Natural killer cell (primary cell): Measurements from ENCODE around the gene CREB1. TPM values are rescaled to one million over a fixed set of nuclear protein-coding genes. Genes with fewer than 3 reads are reported as not detected.

Experiments used
- ATAC-seq, 3 donors: fragments of 150-1000 bp in 2 of 3; fragments of 200-7000 bp in 1 of 3; cut with Tn5 transposase; 1 replicate in 1 of 3; 2 replicates in 2 of 3; pipeline ENCODE4 v1.10.0; 2021; ENCODE audit warnings: mild to moderate bottlenecking in 2 of 3, moderate library complexity in 2 of 3
- DNase-seq, 2 donors: peaks; one replicate each; pipeline versions ENCODE4 v3.0.0 to v3.0.0-alpha.2; 2013 to 2021; ENCODE audit warnings: mixed read lengths in 1 of 2
- H3K27ac ChIP-seq: one replicate; pipeline ENCODE4 v1.5.1; 2013; ENCODE audit warnings: mild to moderate bottlenecking, low read length
- H3K27me3 ChIP-seq: one replicate; pipeline ENCODE4 v1.6.1; 2013; ENCODE audit warnings: low read length; ENCODE audit not compliant: control insufficient read depth, insufficient read depth
- H3K36me3 ChIP-seq: one replicate; pipeline ENCODE4 v1.6.1; 2013; ENCODE audit warnings: low read length; ENCODE audit not compliant: control insufficient read depth, insufficient read depth
- H3K4me1 ChIP-seq: one replicate; pipeline ENCODE4 v1.6.1; 2013; ENCODE audit warnings: low read length; ENCODE audit not compliant: control insufficient read depth, insufficient read depth
- H3K4me3 ChIP-seq: one replicate; pipeline ENCODE4 v1.5.1; 2013; ENCODE audit warnings: low read length
- H3K9me3 ChIP-seq: one replicate; pipeline ENCODE4 v1.6.1; 2013; ENCODE audit warnings: low read length; ENCODE audit not compliant: control insufficient read depth, insufficient read depth
- H3K27ac Mint-ChIP-seq, 2 donors: one replicate each; pipeline ENCODE4 v1.8.0; 2022; ENCODE audit warnings: mild to moderate bottlenecking in 2 of 2, mixed read lengths in 2 of 2, moderate library complexity in 1 of 2
- H3K27me3 Mint-ChIP-seq, 2 donors: one replicate each; pipeline ENCODE4 v1.8.0; 2022; ENCODE audit warnings: low read depth in 2 of 2, mixed read lengths in 2 of 2
- H3K36me3 Mint-ChIP-seq: one replicate; pipeline ENCODE4 v1.8.0; 2022; ENCODE audit warnings: mixed read lengths
- H3K4me1 Mint-ChIP-seq, 2 donors: one replicate each; pipeline ENCODE4 v1.8.0; 2022; ENCODE audit warnings: mixed read lengths in 2 of 2
- H3K4me3 Mint-ChIP-seq: one replicate; pipeline ENCODE4 v1.8.0; 2022; ENCODE audit warnings: mild to moderate bottlenecking, moderate library complexity, mixed read lengths
- H3K9me3 Mint-ChIP-seq, 2 donors: one replicate each; pipeline ENCODE4 v1.8.0; 2022; ENCODE audit warnings: mixed read lengths in 2 of 2
- WGBS: methylation state at CpG from one replicate; pipeline ENCODE4 v1.1.7; 2013; ENCODE audit warnings: missing lambda C conversion rate; ENCODE audit not compliant: insufficient coverage; 5-methylcytosine and 5-hydroxymethylcytosine counted together
- intact Hi-C: fragments of 100-400 bp; cut with micrococcal nuclease; formaldehyde crosslinking; loops from one replicate; pipeline ENCODE4 v1.14.2; 2022
- total RNA-seq, 4 donors: library from RNA; stranded (reverse); fragments of 120-200 nt in 1 of 4; gene quantifications; one replicate each; pipeline versions ENCODE4 v1.2.3 to v1.2.4, GENCODE V29; 2013 to 2022
- TF ChIP-seq, protein P1 (sequence below): fragments of 200-600 bp; IDR thresholded peaks from one replicate; pipeline ENCODE4 v1.8.0; 2022; ENCODE audit warnings: antibody characterized with exemption

The CREB1 gene
- total RNA-seq, 3 donors from 2014 or later (not counting 1 experiment from before 2014, with no cell fraction given) = 88.1 to 107 (median 106) TPM

DNA sequence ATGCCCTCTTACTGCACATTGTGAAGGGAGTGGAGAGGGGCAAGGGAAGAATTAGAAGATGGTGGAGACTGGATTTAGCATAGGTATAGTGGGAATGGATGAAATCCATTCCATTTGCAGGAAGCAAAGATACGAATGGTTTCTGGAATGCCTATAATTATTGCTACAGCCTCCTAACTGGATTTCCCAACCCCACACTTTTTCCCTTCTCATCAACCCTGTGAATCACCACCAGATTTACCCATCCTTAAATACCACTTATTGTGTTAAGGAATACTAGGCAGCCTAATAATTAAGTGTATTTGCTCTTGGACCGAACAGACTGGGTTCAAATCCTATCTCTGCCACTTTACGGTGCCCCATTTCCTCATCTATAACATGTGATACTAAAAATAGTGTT lies 39.3 kb upstream of the CREB1 start:
- intact Hi-C loops = no loop called here

DNA sequence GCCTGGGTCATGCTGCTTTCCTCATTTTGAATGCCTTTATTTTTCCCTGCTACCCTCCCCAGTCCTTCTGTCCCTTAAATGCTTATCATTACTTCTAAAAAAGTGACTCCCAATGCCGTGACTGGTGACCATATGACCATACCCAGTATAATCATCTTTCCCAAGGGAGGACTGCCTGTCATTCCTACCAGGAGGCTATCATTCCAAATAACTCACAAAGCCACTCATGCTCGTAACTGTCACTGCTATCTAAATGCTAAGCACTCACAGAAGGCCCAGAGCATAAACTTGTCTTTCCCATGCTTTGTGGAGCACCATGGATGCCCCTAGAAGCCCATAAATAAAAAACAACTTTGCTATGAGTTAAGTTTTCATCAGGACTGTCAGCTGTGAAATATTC lies 38.7 kb upstream of the CREB1 start:
- intact Hi-C loops = no loop called here
- no peaks in the 10 kb centered on the region for H3K36me3 Mint-ChIP-seq
- 86% methylated on average over 2 of the region's 2 CpGs for WGBS
- H3K27me3 ChIP-seq = no peaks in the 10 kb centered on the region
- no peak for DNase-seq
- H3K4me1 Mint-ChIP-seq = no peaks in the 10 kb centered on the region
- TF ChIP-seq, protein P1, sequence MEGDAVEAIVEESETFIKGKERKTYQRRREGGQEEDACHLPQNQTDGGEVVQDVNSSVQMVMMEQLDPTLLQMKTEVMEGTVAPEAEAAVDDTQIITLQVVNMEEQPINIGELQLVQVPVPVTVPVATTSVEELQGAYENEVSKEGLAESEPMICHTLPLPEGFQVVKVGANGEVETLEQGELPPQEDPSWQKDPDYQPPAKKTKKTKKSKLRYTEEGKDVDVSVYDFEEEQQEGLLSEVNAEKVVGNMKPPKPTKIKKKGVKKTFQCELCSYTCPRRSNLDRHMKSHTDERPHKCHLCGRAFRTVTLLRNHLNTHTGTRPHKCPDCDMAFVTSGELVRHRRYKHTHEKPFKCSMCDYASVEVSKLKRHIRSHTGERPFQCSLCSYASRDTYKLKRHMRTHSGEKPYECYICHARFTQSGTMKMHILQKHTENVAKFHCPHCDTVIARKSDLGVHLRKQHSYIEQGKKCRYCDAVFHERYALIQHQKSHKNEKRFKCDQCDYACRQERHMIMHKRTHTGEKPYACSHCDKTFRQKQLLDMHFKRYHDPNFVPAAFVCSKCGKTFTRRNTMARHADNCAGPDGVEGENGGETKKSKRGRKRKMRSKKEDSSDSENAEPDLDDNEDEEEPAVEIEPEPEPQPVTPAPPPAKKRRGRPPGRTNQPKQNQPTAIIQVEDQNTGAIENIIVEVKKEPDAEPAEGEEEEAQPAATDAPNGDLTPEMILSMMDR = no peak
- no peak overlapping the region for H3K4me3 Mint-ChIP-seq
- H3K36me3 ChIP-seq = no peaks in the 10 kb centered on the region
- peaks cover 0 to 7% of the 10 kb centered on the region in 2 donors for H3K27me3 Mint-ChIP-seq
- no peak for ATAC-seq
- H3K9me3 ChIP-seq = no peaks in the 10 kb centered on the region
- H3K27ac ChIP-seq = no peak overlapping the region
- no peaks in the 10 kb centered on the region for H3K4me1 ChIP-seq
- H3K27ac Mint-ChIP-seq = no peak overlapping the region
- no peak overlapping the region for H3K4me3 ChIP-seq
- H3K9me3 Mint-ChIP-seq = no peaks in the 10 kb centered on the region

More for the DNA sequence above, 39.3 kb upstream of the CREB1 start:
- H3K36me3 ChIP-seq = no peaks in the 10 kb centered on the region
- Mint-ChIP-seq H3K27ac (no peak overlapping the region), H3K27me3 (peaks cover 0 to 7% of the 10 kb centered on the region in 2 donors), H3K36me3 (no peaks in the 10 kb centered on the region), H3K9me3 (no peaks in the 10 kb centered on the region), H3K4me3 (no peak overlapping the region), H3K4me1 (no peaks in the 10 kb centered on the region)
- ATAC-seq (no peak), DNase-seq (no peak)
- H3K27ac ChIP-seq = no peak overlapping the region
- TF ChIP-seq, protein P1 = no peak
- H3K9me3 ChIP-seq = no peaks in the 10 kb centered on the region
- no peak overlapping the region for H3K4me3 ChIP-seq
- WGBS = 100% methylated on average over 1 of the region's 3 CpGs
- no peaks in the 10 kb centered on the region for H3K27me3 ChIP-seq
- H3K4me1 ChIP-seq = no peaks in the 10 kb centered on the region

DNA sequence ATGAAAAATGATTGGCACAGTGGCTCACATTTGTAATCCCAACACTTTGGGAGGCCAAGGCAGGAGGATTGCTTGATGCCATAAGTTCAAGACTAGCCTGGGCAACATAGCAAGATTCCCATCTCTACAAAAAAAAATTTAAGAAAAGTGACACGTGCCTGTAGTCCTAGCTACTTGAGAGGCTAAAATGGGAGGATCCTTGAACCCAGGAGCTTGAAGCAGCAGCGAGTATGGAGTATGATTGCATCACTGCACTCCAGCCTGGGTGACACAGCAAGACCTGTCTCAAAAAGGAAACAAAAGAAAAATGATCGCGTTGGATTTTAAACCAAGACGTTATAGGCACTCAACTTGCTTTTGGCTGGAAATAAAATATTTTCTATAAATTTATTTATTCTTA lies 37.8 kb upstream of the CREB1 start:
- Histone ChIP-seq H3K4me3 (no peak overlapping the region), H3K36me3 (no peaks in the 10 kb centered on the region), H3K27me3 (no peaks in the 10 kb centered on the region), H3K27ac (no peak overlapping the region), H3K9me3 (no peaks in the 10 kb centered on the region), H3K4me1 (no peaks in the 10 kb centered on the region)
- no peaks in the 10 kb centered on the region for H3K9me3 Mint-ChIP-seq
- no peaks in the 10 kb centered on the region for H3K4me1 Mint-ChIP-seq
- DNase-seq (no peak), ATAC-seq (no peak)
- H3K27me3 Mint-ChIP-seq = peaks cover 0 to 7% of the 10 kb centered on the region in 2 donors
- TF ChIP-seq, protein P1 = no peak
- no peak overlapping the region for H3K4me3 Mint-ChIP-seq
- 53% methylated on average over 2 of the region's 5 CpGs for WGBS
- H3K27ac Mint-ChIP-seq = no peak overlapping the region
- H3K36me3 Mint-ChIP-seq = no peaks in the 10 kb centered on the region
- intact Hi-C loops = no loop called here

DNA sequence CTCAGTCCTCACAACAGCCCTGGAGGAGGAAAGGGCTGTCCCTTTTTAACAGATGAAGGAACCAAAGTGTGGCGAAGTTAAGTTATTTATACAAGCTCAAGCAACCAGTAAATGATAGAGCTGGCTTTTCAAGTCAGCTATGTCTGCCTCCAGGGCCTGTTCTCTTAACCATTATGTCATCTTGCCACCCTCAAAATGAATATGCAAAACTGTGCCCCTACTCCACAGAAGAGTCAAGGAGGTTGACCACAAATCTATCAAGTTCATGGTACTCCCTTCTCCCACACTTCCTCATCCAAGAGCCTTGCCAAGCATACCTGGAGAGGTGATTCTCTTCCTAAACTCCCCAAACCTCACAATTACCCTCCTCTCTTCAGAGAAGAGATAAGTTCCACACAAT lies 37.3 kb upstream of the CREB1 start:
- H3K9me3 Mint-ChIP-seq = no peaks in the 10 kb centered on the region
- Histone ChIP-seq H3K27ac (no peak overlapping the region), H3K4me3 (no peak overlapping the region), H3K9me3 (no peaks in the 10 kb centered on the region), H3K4me1 (no peaks in the 10 kb centered on the region), H3K36me3 (no peaks in the 10 kb centered on the region), H3K27me3 (no peaks in the 10 kb centered on the region)
- H3K36me3 Mint-ChIP-seq = no peaks in the 10 kb centered on the region
- WGBS = 33% methylated on average over 1 of the region's 1 CpG
- H3K27ac Mint-ChIP-seq = no peak overlapping the region
- H3K4me1 Mint-ChIP-seq = no peaks in the 10 kb centered on the region
- TF ChIP-seq, protein P1 = no peak
- ATAC-seq = no peak
- no peak for DNase-seq
- H3K4me3 Mint-ChIP-seq = no peak overlapping the region
- intact Hi-C loops = no loop called here
- peaks cover 0 to 7% of the 10 kb centered on the region in 2 donors for H3K27me3 Mint-ChIP-seq
